CD14-positive monocyte (primary cell): ENCODE data around the gene AP1B1. TPM values are rescaled to one million over a fixed set of nuclear protein-coding genes. Genes with fewer than 3 reads are reported as not detected.

Source experiments
- DNase-seq, 3 donors: peaks; one replicate each; pipeline ENCODE4 v3.0.0-alpha.2; 2011 to 2022
- H2AFZ ChIP-seq: 2 replicates; pipeline ENCODE4 v1.6.0; 2012; ENCODE audit warnings: mild to moderate bottlenecking, low read depth, low read length, inconsistent platforms; ENCODE audit not compliant: insufficient read depth, poor library complexity, severe bottlenecking
- H3K27ac ChIP-seq, 2 donors: 1 replicate in 1 of 2; 2 replicates in 1 of 2; pipeline ENCODE4 v1.5.1; 2012 to 2013; ENCODE audit warnings: low read length in 2 of 2, control low read depth in 1 of 2, inconsistent platforms in 1 of 2, low read depth in 1 of 2, mild to moderate bottlenecking in 1 of 2
- H3K27me3 ChIP-seq, 2 donors: one replicate each; pipeline versions ENCODE4 v1.6.0 to v1.6.1; 2011 to 2013; ENCODE audit warnings: low read length in 2 of 2; ENCODE audit not compliant: control insufficient read depth in 2 of 2, insufficient read depth in 2 of 2
- H3K36me3 ChIP-seq, 2 donors: replicated peaks in 1 of 2; 1 replicate in 1 of 2; 2 replicates in 1 of 2; pipeline versions ENCODE4 v1.5.1 to v1.6.1; 2012 to 2013; ENCODE audit warnings: low read length in 2 of 2, control low read depth in 1 of 2, inconsistent platforms in 1 of 2, mild to moderate bottlenecking in 1 of 2; ENCODE audit not compliant: insufficient read depth in 2 of 2, control insufficient read depth in 1 of 2
- H3K4me1 ChIP-seq, 2 donors: 1 replicate in 1 of 2; 2 replicates in 1 of 2; pipeline versions ENCODE4 v1.5.1 to v1.6.1; 2012 to 2013; ENCODE audit warnings: low read length in 2 of 2, control low read depth in 1 of 2, inconsistent platforms in 1 of 2, mild to moderate bottlenecking in 1 of 2, moderate library complexity in 1 of 2; ENCODE audit not compliant: insufficient read depth in 2 of 2, control insufficient read depth in 1 of 2
- H3K4me2 ChIP-seq: replicated peaks from 2 replicates; pipeline ENCODE3; 2012; ENCODE audit warnings: low read length, moderate library complexity, mild to moderate bottlenecking; ENCODE audit not compliant: poor library complexity, severe bottlenecking; ENCODE audit errors: extremely low read depth
- H3K4me3 ChIP-seq, 3 experiments: fragments of 200-600 bp in 1 of 3; sonication (generic) in 1 of 3; replicated peaks in 1 of 3; 1 replicate in 2 of 3; 2 replicates in 1 of 3; pipeline ENCODE4 v1.5.1; 2011 to 2013; ENCODE audit warnings: low read length in 3 of 3, mild to moderate bottlenecking in 3 of 3, control low read depth in 2 of 3, low read depth in 2 of 3, inconsistent platforms in 1 of 3, moderate library complexity in 1 of 3
- H3K79me2 ChIP-seq: 2 replicates; pipeline ENCODE4 v1.6.0; 2012; ENCODE audit warnings: mild to moderate bottlenecking, control low read depth, inconsistent platforms, low read length, moderate library complexity; ENCODE audit not compliant: insufficient read depth
- H3K9ac ChIP-seq: 2 replicates; pipeline ENCODE4 v1.6.0; 2017; ENCODE audit warnings: low read length, mild to moderate bottlenecking; ENCODE audit not compliant: insufficient read depth, poor library complexity, severe bottlenecking
- H3K9me3 ChIP-seq, 2 donors: replicated peaks in 1 of 2; 1 replicate in 1 of 2; 2 replicates in 1 of 2; pipeline versions ENCODE4 v1.5.1 to v1.6.1; 2012 to 2013; ENCODE audit warnings: low read length in 2 of 2, control low read depth in 1 of 2; ENCODE audit not compliant: control insufficient read depth in 1 of 2, insufficient read depth in 1 of 2
- H4K20me1 ChIP-seq: 2 replicates; pipeline ENCODE4 v1.6.0; 2012; ENCODE audit warnings: mild to moderate bottlenecking, low read length, control low read depth, moderate library complexity; ENCODE audit not compliant: insufficient read depth
- H3K27ac Mint-ChIP-seq, 7 donors: one replicate each; pipeline ENCODE4 v1.8.0; 2020; ENCODE audit warnings: mild to moderate bottlenecking in 7 of 7, mixed read lengths in 7 of 7, moderate library complexity in 6 of 7, inconsistent platforms in 2 of 7
- H3K27me3 Mint-ChIP-seq, 3 donors: one replicate each; pipeline ENCODE4 v1.8.0; 2021 to 2022; ENCODE audit warnings: low read depth in 3 of 3, mild to moderate bottlenecking in 3 of 3, mixed read lengths in 3 of 3, moderate library complexity in 3 of 3, inconsistent platforms in 1 of 3
- H3K36me3 Mint-ChIP-seq, 2 donors: one replicate each; pipeline ENCODE4 v1.8.0; 2020; ENCODE audit warnings: mixed read lengths in 2 of 2, inconsistent platforms in 1 of 2, mild to moderate bottlenecking in 1 of 2
- H3K4me1 Mint-ChIP-seq: one replicate; pipeline ENCODE4 v1.8.0; 2020; ENCODE audit warnings: mild to moderate bottlenecking, mixed read lengths
- H3K4me3 Mint-ChIP-seq, 2 donors: one replicate each; pipeline ENCODE4 v1.8.0; 2020; ENCODE audit warnings: mild to moderate bottlenecking in 2 of 2, mixed read lengths in 2 of 2, moderate library complexity in 1 of 2
- H3K9me3 Mint-ChIP-seq, 7 donors: one replicate each; pipeline ENCODE4 v1.8.0; 2020 to 2022; ENCODE audit warnings: mixed read lengths in 7 of 7, mild to moderate bottlenecking in 6 of 7, moderate library complexity in 6 of 7, inconsistent platforms in 2 of 7
- WGBS: methylation state at CpG from one replicate; pipeline ENCODE4 v1.1.5; 2013; ENCODE audit warnings: missing lambda C conversion rate; ENCODE audit not compliant: insufficient coverage; 5-methylcytosine and 5-hydroxymethylcytosine counted together
- intact Hi-C, 2 donors: fragments of 100-400 bp; cut with micrococcal nuclease; formaldehyde crosslinking; loops; one replicate each; pipeline versions ENCODE4 v1.15.0 to v1.15.1; 2023
- polyA plus RNA-seq, 3 donors: library from polyadenylated mRNA; depleted of rRNA in 1 of 3; unstranded in 2 of 3; stranded (reverse) in 1 of 3; fragments of 300-500 nt in 2 of 3; fragments of >200 nt in 1 of 3; fragmentation: Illumina TruSeq in 2 of 3; gene quantifications; 1 replicate in 2 of 3; 2 replicates in 1 of 3; pipeline ENCODE4 v1.2.3, GENCODE V29; 2012 to 2021
- TF ChIP-seq, protein P1 (sequence below): fragments of 200-600 bp; IDR thresholded peaks from one replicate; pipeline ENCODE4 v1.8.0; 2022; ENCODE audit warnings: antibody characterized with exemption, mild to moderate bottlenecking

AP1B1 gene
- polyA plus RNA-seq, 3 donors: 29.0 to 102 (median 40.3) TPM

DNA sequence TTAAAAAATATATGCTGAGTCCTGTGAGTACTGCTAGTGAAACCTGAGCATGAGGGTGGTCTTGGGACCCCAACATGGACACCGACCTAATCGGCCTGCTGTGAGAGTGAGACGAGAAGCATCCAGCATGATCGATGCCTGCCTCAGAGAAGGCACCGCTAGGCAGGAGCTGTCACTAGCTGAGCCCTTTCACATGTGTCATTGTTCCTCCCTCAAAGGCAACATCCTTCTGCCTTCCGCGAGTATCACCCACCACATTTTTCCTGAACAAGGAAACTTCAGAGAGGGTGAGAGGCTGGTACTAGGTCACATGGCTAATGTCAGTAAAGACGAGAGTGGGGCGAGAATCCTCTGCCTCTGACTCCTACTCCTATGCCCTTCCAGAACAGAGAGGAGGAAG is 35.6 kb downstream of the AP1B1 start:
- H2AFZ ChIP-seq: no peak overlapping the region
- intact Hi-C loops: no loop called here
- H3K36me3 ChIP-seq: peaks cover 95 to 99% of the 10 kb centered on the region in 2 donors
- H3K4me3 Mint-ChIP-seq: no peak overlapping the region
- H3K9me3 Mint-ChIP-seq: no peaks in the 10 kb centered on the region
- H3K9me3 ChIP-seq: no peaks in the 10 kb centered on the region
- no peaks in the 10 kb centered on the region for H3K27me3 Mint-ChIP-seq
- H3K4me1 ChIP-seq: no peaks in the 10 kb centered on the region
- no peak overlapping the region for H3K27ac ChIP-seq
- H3K27ac Mint-ChIP-seq: peak overlapping the region in 2 of 7 donors; percentile 54 to 58
- H3K79me2 ChIP-seq: no peaks in the 10 kb centered on the region
- no peak overlapping the region for H3K4me3 ChIP-seq
- no peak for DNase-seq
- no peaks in the 10 kb centered on the region for H3K4me1 Mint-ChIP-seq
- H3K36me3 Mint-ChIP-seq: peaks cover 94 to 100% of the 10 kb centered on the region in 2 donors
- 80% methylated on average over 2 of the region's 9 CpGs for WGBS
- TF ChIP-seq, protein P1, sequence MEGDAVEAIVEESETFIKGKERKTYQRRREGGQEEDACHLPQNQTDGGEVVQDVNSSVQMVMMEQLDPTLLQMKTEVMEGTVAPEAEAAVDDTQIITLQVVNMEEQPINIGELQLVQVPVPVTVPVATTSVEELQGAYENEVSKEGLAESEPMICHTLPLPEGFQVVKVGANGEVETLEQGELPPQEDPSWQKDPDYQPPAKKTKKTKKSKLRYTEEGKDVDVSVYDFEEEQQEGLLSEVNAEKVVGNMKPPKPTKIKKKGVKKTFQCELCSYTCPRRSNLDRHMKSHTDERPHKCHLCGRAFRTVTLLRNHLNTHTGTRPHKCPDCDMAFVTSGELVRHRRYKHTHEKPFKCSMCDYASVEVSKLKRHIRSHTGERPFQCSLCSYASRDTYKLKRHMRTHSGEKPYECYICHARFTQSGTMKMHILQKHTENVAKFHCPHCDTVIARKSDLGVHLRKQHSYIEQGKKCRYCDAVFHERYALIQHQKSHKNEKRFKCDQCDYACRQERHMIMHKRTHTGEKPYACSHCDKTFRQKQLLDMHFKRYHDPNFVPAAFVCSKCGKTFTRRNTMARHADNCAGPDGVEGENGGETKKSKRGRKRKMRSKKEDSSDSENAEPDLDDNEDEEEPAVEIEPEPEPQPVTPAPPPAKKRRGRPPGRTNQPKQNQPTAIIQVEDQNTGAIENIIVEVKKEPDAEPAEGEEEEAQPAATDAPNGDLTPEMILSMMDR: no peak
- H3K27me3 ChIP-seq: no peaks in the 10 kb centered on the region
- no peak overlapping the region for H3K4me2 ChIP-seq
- no peak overlapping the region for H3K9ac ChIP-seq
- H4K20me1 ChIP-seq: peaks cover 52% of the 10 kb centered on the region

DNA sequence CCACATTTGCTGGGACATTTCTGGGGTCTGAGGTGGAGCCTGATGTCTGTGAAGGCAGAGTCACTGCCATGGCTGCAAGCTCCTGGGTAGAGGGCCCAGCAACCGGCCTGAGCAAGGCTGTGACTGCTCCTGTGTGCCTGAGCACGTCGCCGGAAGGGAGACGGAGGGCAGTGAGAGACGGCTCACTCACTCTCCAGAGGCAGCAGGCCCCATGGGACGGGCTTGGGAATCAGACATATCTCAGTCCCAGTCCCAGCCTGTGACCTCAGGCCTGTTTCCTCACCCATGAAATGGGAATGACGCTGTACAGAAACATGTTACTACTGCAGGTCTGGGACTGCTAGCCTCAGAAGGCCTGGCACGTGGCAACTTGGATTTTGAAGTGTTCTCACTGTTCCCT is 36.5 kb downstream of the AP1B1 start:
- Mint-ChIP-seq H3K9me3 (no peaks in the 10 kb centered on the region), H3K27me3 (no peaks in the 10 kb centered on the region), H3K36me3 (peaks cover 99 to 100% of the 10 kb centered on the region in 2 donors), H3K4me3 (no peak overlapping the region), H3K27ac (no peak overlapping the region), H3K4me1 (no peaks in the 10 kb centered on the region)
- H3K27me3 ChIP-seq: no peaks in the 10 kb centered on the region
- DNase-seq: no peak
- peaks cover 61% of the 10 kb centered on the region for H4K20me1 ChIP-seq
- TF ChIP-seq, protein P1: no peak
- intact Hi-C loops: no loop called here
- no peak overlapping the region for H2AFZ ChIP-seq
- H3K4me1 ChIP-seq: no peaks in the 10 kb centered on the region
- peaks cover 100% of the 10 kb centered on the region in 2 donors for H3K36me3 ChIP-seq
- no peak overlapping the region for H3K9ac ChIP-seq
- WGBS: 98% methylated on average over 8 of the region's 9 CpGs
- H3K27ac ChIP-seq: no peak overlapping the region
- H3K4me3 ChIP-seq: no peak overlapping the region
- H3K79me2 ChIP-seq: no peaks in the 10 kb centered on the region
- H3K9me3 ChIP-seq: no peaks in the 10 kb centered on the region
- H3K4me2 ChIP-seq: no peak overlapping the region
